Activated CD8-positive, alpha-beta T cell treated with anti-CD3 and anti-CD28 coated beads, Interleukin-2, amount 10 ng/mL, durations not matched to agents 7 days and 5 days (primary cell): ENCODE measurements around the gene KCTD5. TPM values are rescaled to one million over a fixed set of nuclear protein-coding genes. Genes with fewer than 3 reads are reported as not detected.

Source experiments
- ATAC-seq: fragments of 150-1000 bp; cut with Tn5 transposase; one replicate; pipeline ENCODE4 v1.10.0; 2021; ENCODE audit warnings: moderate library complexity
- CTCF ChIA-PET: fragments of 350-600 bp; sonication (Branson Sonifier 250); formaldehyde crosslinking; loops from one replicate; lab custom pipeline; 2021; ENCODE audit warnings: antibody characterized with exemption; lab: Charles Lee
- POLR2A ChIA-PET: fragments of 350-600 bp; sonication (Branson Sonifier 250); formaldehyde crosslinking; loops from one replicate; lab custom pipeline; 2021; ENCODE audit warnings: antibody characterized with exemption; lab: Charles Lee
- DNase-seq: peaks from one replicate; pipeline ENCODE4 v3.0.0-alpha.2; 2020
- H3K27ac Mint-ChIP-seq: one replicate; pipeline ENCODE4 v1.8.0; 2021; ENCODE audit warnings: mild to moderate bottlenecking, mixed read lengths
- H3K27me3 Mint-ChIP-seq: one replicate; pipeline ENCODE4 v1.8.0; 2021; ENCODE audit warnings: low read depth, mixed read lengths
- H3K36me3 Mint-ChIP-seq: one replicate; pipeline ENCODE4 v1.8.0; 2021; ENCODE audit warnings: low read depth, mixed read lengths
- H3K4me1 Mint-ChIP-seq: one replicate; pipeline ENCODE4 v1.8.0; 2021; ENCODE audit warnings: low read depth, mixed read lengths
- H3K4me3 Mint-ChIP-seq: one replicate; pipeline ENCODE4 v1.8.0; 2021; ENCODE audit warnings: mild to moderate bottlenecking, mixed read lengths
- H3K9me3 Mint-ChIP-seq: one replicate; pipeline ENCODE4 v1.8.0; 2022; ENCODE audit warnings: mixed read lengths; ENCODE audit not compliant: insufficient read depth
- total RNA-seq, 2 experiments: library from RNA; stranded (reverse); gene quantifications; one replicate each; pipeline ENCODE4 v1.2.3, GENCODE V29; 2021

KCTD5 gene
- total RNA-seq, 2 experiments from 2014 or later = 33.2 to 35.9 TPM

DNA sequence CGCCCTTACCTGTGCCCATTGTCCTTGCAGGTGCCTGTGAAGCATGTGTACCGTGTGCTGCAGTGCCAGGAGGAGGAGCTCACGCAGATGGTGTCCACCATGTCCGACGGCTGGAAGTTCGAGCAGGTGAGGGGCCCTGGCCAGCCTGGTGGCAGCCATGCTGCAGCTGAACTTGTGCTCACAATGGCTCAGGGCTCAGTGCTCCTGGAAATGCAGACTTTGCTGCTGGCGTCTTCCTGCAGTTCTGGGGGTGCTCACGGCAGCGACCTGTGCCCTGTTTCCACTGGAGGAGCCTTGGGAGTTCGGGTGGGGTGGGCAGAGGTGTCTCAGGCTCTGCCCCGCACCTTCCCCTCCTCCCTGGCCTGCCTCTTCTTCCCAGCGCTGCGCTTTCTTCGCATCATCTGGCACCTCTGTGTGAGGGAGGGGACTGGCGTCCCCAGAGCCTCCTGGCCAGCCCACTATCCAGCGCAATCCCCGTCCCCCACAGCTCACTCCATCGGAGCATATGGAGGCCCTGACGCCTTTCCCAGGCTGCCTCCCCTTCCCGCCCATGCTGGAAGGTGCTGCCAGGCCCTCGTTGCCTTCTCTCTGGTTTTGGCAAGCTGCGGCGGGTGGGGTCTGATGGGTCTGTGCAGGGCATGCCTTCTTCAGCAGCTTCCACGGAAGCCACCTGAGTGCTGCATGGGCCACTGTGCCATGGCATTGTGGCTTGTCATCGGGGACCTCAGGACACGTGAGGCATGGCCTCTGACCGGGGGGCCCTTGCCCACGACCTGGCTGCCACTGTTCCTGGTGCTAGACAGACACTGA, 17.7 kb downstream of the KCTD5 start:
- Mint-ChIP-seq H3K4me3 (no peak overlapping the region), H3K27me3 (no peaks in the 10 kb centered on the region), H3K36me3 (peaks cover 17% of the 10 kb centered on the region), H3K27ac (no peak overlapping the region), H3K9me3 (no peaks in the 10 kb centered on the region), H3K4me1 (no peaks in the 10 kb centered on the region)
- POLR2A ChIA-PET = no interaction called here
- no peak for ATAC-seq
- CTCF ChIA-PET = no interaction called here
- no peak for DNase-seq

DNA sequence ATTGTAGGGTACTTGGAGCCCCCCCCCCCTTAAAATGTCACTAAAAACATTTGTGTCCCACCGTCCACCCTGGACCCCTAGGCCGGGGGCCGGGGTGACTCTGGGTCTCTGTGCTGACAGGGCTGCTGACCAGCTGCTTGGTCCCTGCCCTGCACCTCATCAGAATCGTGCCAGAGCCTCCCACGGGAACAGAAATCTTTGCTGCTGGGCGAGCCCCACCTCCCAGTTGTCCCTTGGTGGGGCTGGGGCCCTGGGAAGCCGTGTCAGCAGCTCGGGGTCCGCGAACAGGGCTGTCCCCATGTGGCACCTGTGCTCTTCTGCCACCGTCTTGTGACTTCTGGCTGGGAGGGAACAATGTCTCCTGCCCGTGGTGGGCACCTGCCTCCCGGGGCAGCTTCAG, 18.5 kb downstream of the KCTD5 start:
- no peaks in the 10 kb centered on the region for H3K27me3 Mint-ChIP-seq
- ChIA-PET CTCF (no interaction called here), POLR2A (no interaction called here)
- H3K4me3 Mint-ChIP-seq = no peak overlapping the region
- peaks cover 19% of the 10 kb centered on the region for H3K36me3 Mint-ChIP-seq
- no peaks in the 10 kb centered on the region for H3K9me3 Mint-ChIP-seq
- no peak overlapping the region for H3K27ac Mint-ChIP-seq
- no peaks in the 10 kb centered on the region for H3K4me1 Mint-ChIP-seq
- no peak for ATAC-seq
- DNase-seq = no peak

DNA sequence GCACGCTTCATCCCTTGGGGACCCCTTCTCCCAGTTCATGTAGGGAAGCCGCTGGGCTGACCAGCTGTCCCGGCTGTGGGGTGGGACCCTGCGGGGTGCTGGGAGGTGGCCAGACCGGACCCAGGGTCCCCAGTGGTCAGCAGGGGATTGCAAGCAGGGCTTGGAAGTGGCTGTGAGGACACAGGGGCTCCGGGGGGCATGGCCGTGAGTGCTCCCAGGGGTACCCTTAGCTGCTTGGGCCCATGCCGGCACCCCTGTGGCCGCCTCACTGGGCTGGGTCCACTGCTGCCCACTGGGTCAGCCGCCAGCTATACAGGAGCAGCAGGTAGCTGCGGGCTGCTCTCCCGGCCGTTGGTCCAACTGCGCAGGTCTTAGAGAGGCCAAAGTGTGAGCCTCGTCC, 18.9 kb downstream of the KCTD5 start:
- DNase-seq = no peak
- ChIA-PET POLR2A (no interaction called here), CTCF (no interaction called here)
- Mint-ChIP-seq H3K9me3 (no peaks in the 10 kb centered on the region), H3K4me3 (no peak overlapping the region), H3K36me3 (peaks cover 19% of the 10 kb centered on the region), H3K4me1 (no peaks in the 10 kb centered on the region), H3K27me3 (no peaks in the 10 kb centered on the region), H3K27ac (no peak overlapping the region)
- no peak for ATAC-seq

DNA sequence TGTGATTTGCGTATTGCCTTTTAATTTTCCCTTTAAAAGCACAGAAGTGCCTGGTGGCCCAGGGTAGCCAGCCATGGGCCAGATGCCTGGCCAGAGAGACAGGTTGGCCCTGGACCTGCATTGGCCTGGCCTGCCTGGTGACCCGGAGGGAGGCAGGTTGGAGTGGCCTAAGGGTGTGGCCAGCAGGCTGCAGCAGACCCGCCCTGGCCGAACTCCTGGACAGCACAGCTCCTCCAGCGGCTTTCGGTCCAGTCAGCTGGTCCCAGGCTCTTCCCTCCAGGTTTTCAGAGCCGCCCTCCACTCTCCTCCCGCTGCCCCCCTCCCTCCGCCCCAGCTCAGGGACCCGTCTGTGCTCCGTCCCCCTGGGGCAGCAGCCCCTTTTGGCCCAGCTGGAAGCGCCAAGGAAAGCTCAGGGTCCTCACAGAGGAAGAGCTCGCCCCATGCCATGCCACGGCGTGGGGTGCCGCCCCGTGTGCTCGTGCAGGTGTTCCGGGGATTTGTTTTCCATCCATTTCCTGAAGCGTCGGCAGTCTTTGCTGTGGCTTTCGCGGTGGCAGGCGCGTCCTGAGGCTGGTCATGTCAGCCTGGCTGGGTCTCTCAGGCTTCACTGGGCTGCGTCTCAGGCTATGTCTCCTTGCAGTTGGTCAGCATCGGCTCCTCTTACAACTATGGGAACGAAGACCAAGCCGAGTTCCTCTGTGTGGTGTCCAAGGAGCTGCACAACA, 19.6 kb downstream of the KCTD5 start:
- Mint-ChIP-seq H3K4me3 (no peak overlapping the region), H3K36me3 (peaks cover 15% of the 10 kb centered on the region), H3K27ac (no peak overlapping the region), H3K4me1 (no peaks in the 10 kb centered on the region), H3K9me3 (no peaks in the 10 kb centered on the region), H3K27me3 (no peaks in the 10 kb centered on the region)
- DNase-seq = no peak
- no peak for ATAC-seq
- ChIA-PET POLR2A (no interaction called here), CTCF (no interaction called here)

- POLR2A ChIA-PET = no interaction called here
- Mint-ChIP-seq H3K27ac (no peak overlapping the region), H3K4me1 (no peaks in the 10 kb centered on the region), H3K9me3 (no peaks in the 10 kb centered on the region), H3K36me3 (peaks cover 13% of the 10 kb centered on the region), H3K27me3 (no peaks in the 10 kb centered on the region), H3K4me3 (no peak overlapping the region)
- ATAC-seq (no peak), DNase-seq (no peak)
- CTCF ChIA-PET = no interaction called here
Measured at GRCh38 chr16:2702438-2702825, 20.1 kb downstream of the KCTD5 start.

- peaks cover 8% of the 10 kb centered on the region for H3K36me3 Mint-ChIP-seq
- ChIA-PET CTCF (no interaction called here), POLR2A (no interaction called here)
- DNase-seq (no peak), ATAC-seq (no peak)
- no peaks in the 10 kb centered on the region for H3K4me1 Mint-ChIP-seq
- no peaks in the 10 kb centered on the region for H3K9me3 Mint-ChIP-seq
- H3K4me3 Mint-ChIP-seq = no peak overlapping the region
- H3K27ac Mint-ChIP-seq = no peak overlapping the region
- H3K27me3 Mint-ChIP-seq = no peaks in the 10 kb centered on the region
Measured at GRCh38 chr16:2702871-2703745, 20.8 kb downstream of the KCTD5 start.

- POLR2A ChIA-PET = no interaction called here
- peaks cover 8% of the 10 kb centered on the region for H3K36me3 Mint-ChIP-seq
- no peak for ATAC-seq
- no peaks in the 10 kb centered on the region for H3K27me3 Mint-ChIP-seq
- no peaks in the 10 kb centered on the region for H3K4me1 Mint-ChIP-seq
- CTCF ChIA-PET = no interaction called here
- no peak overlapping the region for H3K4me3 Mint-ChIP-seq
- H3K9me3 Mint-ChIP-seq = no peaks in the 10 kb centered on the region
- DNase-seq = no peak
- H3K27ac Mint-ChIP-seq = no peak overlapping the region
Measured at GRCh38 chr16:2704166-2704982, 22.1 kb downstream of the KCTD5 start.

DNA sequence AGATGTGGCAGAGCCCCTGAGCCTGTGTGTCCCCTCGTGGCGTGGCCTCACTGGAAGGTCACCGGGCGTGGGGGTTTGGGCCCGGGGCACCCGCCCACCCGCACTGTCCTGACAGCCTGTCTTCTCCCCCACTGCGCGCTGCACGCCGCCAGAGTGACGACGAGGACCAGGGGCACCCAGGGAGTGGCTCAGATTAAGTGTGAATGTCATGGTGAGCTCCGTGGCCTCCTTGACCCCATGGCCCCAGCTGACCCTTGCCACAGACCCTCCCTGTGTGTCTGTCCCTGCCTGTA, 22.6 kb downstream of the KCTD5 start:
- CTCF ChIA-PET = no interaction called here
- Mint-ChIP-seq H3K4me1 (no peaks in the 10 kb centered on the region), H3K36me3 (peaks cover 8% of the 10 kb centered on the region), H3K4me3 (no peak overlapping the region), H3K9me3 (no peaks in the 10 kb centered on the region), H3K27ac (no peak overlapping the region), H3K27me3 (no peaks in the 10 kb centered on the region)
- no peak for ATAC-seq
- no peak for DNase-seq
- POLR2A ChIA-PET = no interaction called here

DNA sequence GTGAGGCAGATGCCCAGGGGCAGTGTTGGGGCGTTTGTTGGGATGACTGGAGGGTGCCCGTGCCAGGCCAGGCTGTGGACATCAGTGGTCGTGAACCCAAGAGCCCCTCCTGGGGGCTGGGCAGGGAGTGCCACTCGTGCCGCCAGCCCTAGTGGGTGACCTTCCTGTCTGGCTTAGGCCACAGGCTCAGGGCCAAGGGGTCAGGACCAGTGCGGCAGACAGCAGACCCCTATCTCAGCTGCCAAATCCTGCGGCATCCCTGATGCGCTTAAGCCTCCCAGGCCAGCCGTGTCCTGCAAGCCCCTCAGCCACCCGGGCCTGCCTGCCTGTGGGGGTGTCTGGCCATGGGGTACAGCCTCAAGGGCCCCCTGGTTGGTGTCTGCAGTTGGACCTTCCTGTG, 23.0 kb downstream of the KCTD5 start:
- H3K9me3 Mint-ChIP-seq = no peaks in the 10 kb centered on the region
- ATAC-seq = no peak
- peaks cover 8% of the 10 kb centered on the region for H3K36me3 Mint-ChIP-seq
- ChIA-PET POLR2A (no interaction called here), CTCF (no interaction called here)
- no peak overlapping the region for H3K4me3 Mint-ChIP-seq
- no peak overlapping the region for H3K27ac Mint-ChIP-seq
- no peaks in the 10 kb centered on the region for H3K4me1 Mint-ChIP-seq
- H3K27me3 Mint-ChIP-seq = no peaks in the 10 kb centered on the region
- DNase-seq = no peak

GRCh38 chr16:2706085-2706484, 23.8 kb downstream of the KCTD5 start:
- no peak overlapping the region for H3K4me3 Mint-ChIP-seq
- peaks cover 8% of the 10 kb centered on the region for H3K36me3 Mint-ChIP-seq
- H3K9me3 Mint-ChIP-seq = no peaks in the 10 kb centered on the region
- ChIA-PET POLR2A (interaction anchor here (0.5 kb wide), 1 partner anchor 731 kb away, joined by 3 read pairs; no protein-coding TSS in a partner anchor), CTCF (no interaction called here)
- DNase-seq = no peak
- H3K4me1 Mint-ChIP-seq = no peaks in the 10 kb centered on the region
- no peak overlapping the region for H3K27ac Mint-ChIP-seq
- H3K27me3 Mint-ChIP-seq = no peaks in the 10 kb centered on the region
- ATAC-seq = no peak

GRCh38 chr16:2706611-2707311, 24.4 kb downstream of the KCTD5 start:
- Mint-ChIP-seq H3K27ac (no peak overlapping the region), H3K4me3 (no peak overlapping the region), H3K9me3 (no peaks in the 10 kb centered on the region), H3K36me3 (peaks cover 8% of the 10 kb centered on the region), H3K4me1 (no peaks in the 10 kb centered on the region), H3K27me3 (no peaks in the 10 kb centered on the region)
- ChIA-PET POLR2A (interaction anchor here (0.5 kb wide), 1 partner anchor 731 kb away, joined by 3 read pairs; no protein-coding TSS in a partner anchor), CTCF (no interaction called here)
- DNase-seq (no peak), ATAC-seq (no peak)
